IPS-NIHi11 (cell line): Measurements from ENCODE around the gene AGBL4.
A peak's percentile ranks its signal among the peaks of the same experiment; 100 is the strongest.

Experiments used
- DNase-seq: peaks from one replicate; pipeline ENCODE4 v3.0.0; 2012; ENCODE audit warnings: mixed read lengths, low spot score

Gene AGBL4

GRCh38 chr1:48679859-48680258 is 1343.9 kb downstream of the AGBL4 start:
- DNase-seq, result no peak

DNA sequence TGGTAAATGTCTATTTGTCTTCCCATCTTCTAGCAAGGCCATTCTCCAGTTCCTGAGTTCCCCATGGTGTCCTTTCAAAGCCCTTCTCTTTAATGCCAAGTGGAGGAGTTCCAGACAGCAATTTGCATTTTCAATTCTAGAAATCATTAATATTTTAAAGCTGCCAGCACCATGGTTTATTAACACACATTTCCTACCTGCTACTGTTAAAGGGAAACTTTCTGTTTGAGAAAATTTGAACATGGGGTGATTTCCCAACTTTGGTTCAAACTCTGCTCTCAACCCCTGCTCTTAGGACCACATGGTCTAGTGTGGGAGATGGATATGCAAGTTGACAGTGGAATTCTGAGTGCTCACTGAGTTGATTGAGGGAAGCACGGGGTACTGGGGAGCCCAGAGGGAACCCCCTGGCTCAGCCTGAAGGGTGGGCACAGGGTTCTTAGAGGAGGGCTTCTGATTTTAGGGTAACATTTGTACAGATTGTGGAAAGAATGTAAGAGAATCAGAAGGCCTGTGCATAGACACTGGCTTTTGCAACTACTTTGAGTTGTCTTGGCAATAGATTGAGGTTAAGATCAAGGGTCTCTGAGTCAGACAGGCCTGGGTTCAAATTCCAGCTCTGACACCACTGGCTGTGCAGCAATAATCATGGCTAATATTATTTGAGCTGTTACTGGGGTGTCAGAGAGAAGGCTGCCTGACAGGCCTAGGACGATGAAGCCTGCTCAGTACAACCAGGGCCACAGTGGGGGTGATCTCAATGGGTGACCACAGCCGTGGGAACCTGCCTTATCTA is 1344.8 kb downstream of the AGBL4 start:
- DNase-seq, result no peak

- DNase-seq, result peak; percentile 72
Observed at GRCh38 chr1:48677306-48678287, 1346.2 kb downstream of the AGBL4 start.

DNA sequence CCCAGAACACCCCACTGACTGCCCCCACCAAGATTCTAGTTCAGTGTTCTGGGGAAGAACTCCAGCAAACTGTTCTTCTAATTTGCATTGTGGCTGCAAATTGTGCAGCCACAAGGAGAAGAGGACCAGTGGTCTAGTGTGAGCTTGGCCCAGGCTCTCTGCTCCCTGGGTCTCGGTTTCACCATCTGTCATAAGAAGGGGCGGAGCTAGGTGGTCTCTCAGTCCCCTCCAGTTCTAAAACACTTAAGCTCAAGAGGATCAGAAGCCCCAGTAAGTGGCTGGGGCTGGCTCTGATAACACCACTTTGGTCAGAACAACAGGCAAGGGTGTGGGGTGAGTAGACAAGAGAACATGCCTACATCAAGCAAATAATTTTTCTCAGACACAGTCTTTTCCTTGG is 1346.9 kb downstream of the AGBL4 start:
- DNase-seq, result no peak

- no peak for DNase-seq
Observed at GRCh38 chr1:48676376-48676775, 1347.4 kb downstream of the AGBL4 start.

GRCh38 chr1:48675251-48675650 is 1348.5 kb downstream of the AGBL4 start:
- no peak for DNase-seq

DNA sequence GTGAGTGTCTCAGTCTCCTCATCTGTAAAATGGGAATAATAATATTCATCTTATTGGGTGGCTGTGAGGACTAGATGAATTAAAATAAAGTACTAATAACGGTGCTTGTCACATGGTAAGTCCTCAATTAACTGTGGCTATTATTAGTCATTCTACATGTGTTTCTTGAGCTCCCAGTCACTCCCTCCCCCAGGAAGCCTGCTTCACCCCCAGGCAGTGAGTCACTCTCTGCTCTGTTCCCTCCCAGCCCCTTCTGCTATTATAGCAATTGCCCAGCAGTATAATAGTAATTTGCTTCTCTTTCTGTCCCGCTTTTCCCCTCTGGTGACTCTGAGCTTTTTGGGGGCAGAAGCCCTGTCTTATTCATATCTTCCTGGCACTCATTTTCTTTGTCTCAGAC is 1349.1 kb downstream of the AGBL4 start:
- DNase-seq, result no peak

DNA sequence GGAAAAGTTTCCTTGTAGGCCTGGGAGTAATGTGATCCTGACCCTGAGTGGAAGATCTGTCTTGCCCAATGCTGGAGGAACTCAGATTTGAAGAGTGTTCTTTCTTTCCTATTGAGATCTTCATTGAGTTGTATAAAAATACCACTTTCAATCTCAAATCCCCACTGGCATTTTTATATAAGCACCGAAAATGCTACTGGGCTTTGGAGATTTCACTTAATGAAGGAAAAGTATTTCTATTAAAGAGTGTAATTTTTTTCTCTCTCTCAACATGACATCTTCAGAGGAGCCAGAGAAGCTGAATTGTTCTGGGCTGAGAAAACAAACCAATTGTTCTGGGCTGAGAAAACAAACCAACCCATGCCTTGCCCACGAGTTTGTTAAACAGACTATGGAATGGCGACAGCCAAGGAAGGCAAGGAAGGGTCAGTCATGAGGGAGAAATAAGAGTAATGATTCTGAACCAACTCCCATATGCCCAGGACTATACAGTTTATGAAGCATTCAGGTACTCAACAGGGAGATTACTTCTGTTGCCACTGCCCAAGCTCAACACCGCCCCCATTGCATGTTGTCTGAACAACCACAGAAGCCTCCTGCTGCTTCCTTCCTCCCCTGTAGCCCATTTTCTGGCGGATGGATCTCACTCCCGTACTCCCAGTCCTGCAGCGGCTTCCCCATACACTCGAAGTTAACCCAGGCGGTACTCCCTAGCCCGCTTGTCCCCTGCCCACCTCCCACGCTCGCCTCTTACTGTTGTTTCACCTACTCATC is 1350.2 kb downstream of the AGBL4 start:
- peak; percentile 57 for DNase-seq

- DNase-seq, result no peak
Observed at GRCh38 chr1:48671578-48671977, 1352.2 kb downstream of the AGBL4 start.

DNA sequence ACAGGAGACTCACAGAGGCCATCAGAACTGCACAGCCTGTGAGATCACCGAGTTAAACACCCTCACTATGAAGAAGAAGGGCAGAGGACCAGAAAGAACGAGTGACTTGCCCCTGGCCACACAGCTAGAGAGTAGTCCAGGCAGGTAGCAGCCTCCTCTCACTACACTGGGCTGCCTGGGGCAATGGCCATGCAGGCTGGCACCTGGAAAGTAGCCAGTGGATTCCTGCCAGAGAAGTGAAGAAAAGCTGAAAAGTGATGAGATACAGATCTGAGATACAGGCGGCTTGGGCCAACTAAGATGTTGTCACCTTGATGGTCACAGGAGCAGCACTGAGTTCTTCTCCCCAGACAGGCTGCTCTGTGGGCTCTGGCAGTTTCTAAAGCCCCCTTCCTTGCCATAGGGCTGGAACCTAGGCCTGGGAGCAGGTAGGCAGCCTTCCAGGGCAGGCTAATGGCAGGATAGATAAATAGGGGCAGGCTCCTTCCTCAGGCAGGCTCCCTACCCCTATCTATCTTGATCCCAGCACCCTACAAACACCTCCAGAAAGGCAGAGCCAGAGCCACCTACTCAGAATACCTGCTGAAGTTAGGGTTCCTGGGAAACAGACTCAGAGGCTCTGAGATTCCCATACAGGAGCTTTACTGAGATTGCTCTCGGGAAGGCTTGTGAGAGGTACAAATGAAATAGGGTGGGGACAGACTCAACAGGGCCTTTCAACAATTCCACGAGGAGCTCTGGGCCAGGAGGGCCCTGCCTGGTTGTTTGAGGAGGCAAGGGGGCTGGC is 1353.3 kb downstream of the AGBL4 start:
- no peak for DNase-seq

DNA sequence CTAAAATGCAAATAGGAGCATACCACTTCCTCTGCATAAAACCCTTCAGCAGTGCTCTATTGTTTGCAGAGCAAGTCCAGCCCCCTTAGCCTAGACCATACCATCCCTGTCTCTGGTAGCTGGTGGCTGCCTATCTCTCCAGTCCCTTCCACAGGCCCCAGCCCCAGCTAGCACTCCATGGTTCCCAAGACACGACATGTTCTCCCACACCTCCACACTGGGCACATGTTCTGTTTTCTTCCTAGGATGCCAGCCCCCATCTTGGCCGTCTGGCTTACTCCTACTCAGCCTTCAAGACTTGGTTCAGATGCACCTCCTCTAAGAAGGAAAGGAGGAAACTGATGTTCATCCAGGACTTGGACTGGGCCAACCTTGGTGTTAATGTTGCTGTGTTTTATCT is 1355.4 kb downstream of the AGBL4 start:
- DNase-seq, result no peak

DNA sequence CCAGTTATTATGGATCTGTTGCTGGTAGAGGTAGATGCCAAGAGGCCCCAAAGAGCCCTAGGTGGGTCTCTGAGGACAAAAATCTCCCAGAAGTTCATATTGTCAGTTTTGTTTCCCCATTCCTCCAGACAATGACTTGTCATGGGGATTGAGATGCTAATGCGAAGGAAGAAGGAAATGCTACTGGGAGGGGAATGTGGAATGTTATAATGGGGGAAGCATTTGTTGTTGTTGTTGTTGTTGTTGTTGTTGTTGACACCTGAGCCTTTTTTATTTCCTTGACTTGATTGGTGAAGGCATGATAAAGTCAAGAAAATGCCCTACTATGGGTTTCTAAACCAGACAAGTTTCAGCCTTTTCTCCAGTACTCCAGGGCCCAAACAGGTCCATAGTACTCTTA is 1356.0 kb downstream of the AGBL4 start:
- no peak for DNase-seq

DNA sequence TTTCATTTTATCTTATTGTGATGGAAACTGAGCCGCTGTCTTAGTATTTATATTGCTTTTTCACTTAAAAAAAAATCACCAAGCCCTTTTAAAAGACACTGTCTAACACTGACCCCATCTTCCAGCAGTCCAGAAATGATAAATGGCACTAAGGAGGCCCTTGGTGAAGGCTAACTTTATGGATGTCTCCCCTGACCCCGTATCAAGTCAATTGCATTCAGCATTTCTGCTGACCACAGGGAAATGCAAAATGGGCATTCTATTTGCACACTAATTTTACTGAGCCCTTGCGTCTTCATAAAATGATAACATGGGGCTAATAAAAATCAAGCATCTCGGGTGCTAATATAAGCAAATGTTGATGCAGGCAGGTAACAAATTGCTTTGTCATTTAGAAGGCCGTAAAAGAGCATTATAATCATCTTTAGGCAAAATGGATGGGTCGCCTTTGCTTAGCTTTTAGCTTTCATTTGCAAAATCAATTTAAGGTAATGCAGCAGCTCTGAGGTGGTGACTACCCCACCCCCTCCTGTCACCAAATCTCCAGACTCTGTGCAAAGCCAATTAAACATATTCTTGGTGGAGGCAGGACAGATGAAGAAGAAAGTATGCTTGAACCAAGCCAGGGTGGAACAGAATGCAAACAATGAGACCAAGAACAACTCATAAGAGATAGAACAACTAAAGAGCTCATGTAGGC is 1357.9 kb downstream of the AGBL4 start:
- DNase-seq, result no peak

GRCh38 chr1:48661726-48662463 is 1361.9 kb downstream of the AGBL4 start:
- DNase-seq, result no peak

- no peak for DNase-seq
Observed at GRCh38 chr1:48659801-48660200, 1364.0 kb downstream of the AGBL4 start.

DNA sequence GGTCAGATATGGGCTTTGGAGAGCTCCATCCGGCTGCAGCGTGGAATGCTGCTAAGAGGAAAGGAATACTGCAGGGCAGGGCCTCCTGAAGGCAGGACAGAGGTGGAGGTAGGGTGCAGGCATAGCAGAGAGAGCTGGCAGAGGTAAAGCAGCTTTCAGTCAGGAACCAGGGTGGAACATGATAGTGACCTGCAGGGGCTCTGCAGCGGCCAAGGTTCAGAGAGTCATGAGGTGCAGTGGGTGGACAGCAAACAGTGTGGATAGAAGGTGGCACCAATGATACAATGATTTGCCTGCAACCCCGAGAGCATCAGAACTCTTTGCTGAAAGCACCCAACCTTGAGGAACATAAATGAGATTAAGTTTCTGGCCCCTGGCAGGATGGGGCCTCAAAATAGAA is 1366.3 kb downstream of the AGBL4 start:
- DNase-seq, result no peak

DNA sequence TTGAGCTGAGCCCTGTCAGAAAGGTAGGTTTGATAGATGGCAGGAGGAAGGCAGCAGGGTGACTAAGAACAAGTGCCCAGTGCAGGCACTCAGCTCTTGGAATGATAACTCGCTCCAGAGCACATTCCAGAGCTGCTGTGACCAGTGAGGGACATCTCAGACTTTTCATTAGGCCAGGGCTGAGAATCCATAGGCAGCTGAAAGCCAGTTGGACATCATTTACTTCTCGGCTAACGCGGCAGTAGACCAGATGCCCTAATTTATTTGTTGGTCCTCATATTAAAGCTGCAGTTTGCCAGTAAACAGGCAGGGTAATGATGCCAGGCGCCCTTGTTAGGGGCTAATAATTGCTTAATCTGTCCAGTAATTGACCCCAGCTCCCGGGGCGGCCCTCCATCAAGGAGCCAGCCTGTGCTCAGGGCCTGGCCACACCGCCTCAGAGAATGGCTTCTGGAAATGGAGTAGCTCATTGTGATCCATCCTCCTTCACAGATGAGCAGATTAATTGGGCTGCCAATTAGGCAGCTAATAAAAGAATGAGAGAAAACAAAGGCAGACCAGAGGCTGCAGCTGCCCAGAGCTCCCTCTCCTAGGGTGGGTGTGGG is 1369.0 kb downstream of the AGBL4 start:
- no peak for DNase-seq

GRCh38 chr1:48652334-48652733 is 1371.4 kb downstream of the AGBL4 start:
- DNase-seq, result no peak

DNA sequence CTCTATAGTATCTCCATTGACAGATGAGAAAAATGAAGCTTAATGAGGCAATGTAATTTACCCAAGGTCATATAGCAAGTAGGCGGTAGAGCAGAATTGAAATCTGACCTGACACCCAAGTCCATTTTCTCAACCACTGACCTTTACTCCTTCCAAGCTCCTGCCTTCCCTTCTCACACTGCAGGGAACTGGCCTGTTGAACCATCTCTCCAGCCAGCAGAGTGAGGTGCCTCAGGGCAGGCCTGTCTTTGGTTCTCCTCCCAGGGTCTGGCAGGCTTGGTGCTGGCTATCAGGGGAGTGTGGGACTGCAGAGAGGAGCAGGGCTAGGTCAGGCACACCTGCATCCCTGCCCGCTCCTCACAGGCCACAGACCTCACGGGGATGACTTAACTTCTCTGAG is 1373.9 kb downstream of the AGBL4 start:
- DNase-seq, result no peak

- peak; percentile 12 for DNase-seq
Observed at GRCh38 chr1:48645883-48646282, 1377.9 kb downstream of the AGBL4 start.
